Activated naive CD4-positive, alpha-beta T cell (primary cell): ENCODE results near the gene XYLB.
"Not testable (repeated sequence)": the region's sequence is repeated elsewhere in the genome, so short reads cannot be mapped to it uniquely, and the experiment has no call there.

ENCODE experiments used
- DNase-seq, 4 experiments: peaks; one replicate each; lab custom pipeline; 2025; lab: John Stamatoyannopoulos, UW

Gene XYLB

GRCh38 chr3:38346587-38347410 lies at the start of gene XYLB:
XYLB (plus strand) TSS chr3:38346785; CDS start chr3:38346869, 84 bp downstream.
- DNase-seq, result peak; percentile 39 to 68 (median 46)

- DNase-seq, result not testable (repeated sequence)
These were observed 49.5 kb upstream of the XYLB start for GRCh38 chr3:38297053-38297452.

GRCh38 chr3:38297537-38297936 lies 49.0 kb upstream of the XYLB start:
- DNase-seq, result no peak

GRCh38 chr3:38297947-38298711 lies 48.5 kb upstream of the XYLB start:
- DNase-seq, result no peak

GRCh38 chr3:38306941-38307340 lies 39.6 kb upstream of the XYLB start:
- DNase-seq, result no peak

GRCh38 chr3:38307599-38307998 lies 39.0 kb upstream of the XYLB start:
- no peak for DNase-seq

- DNase-seq, result no peak
These were observed 38.1 kb upstream of the XYLB start for GRCh38 chr3:38308456-38308855.

- no peak for DNase-seq
These were observed 35.1 kb upstream of the XYLB start for GRCh38 chr3:38311476-38311875.

GRCh38 chr3:38311941-38312340 lies 34.6 kb upstream of the XYLB start:
- DNase-seq, result no peak

GRCh38 chr3:38312356-38312755 lies 34.2 kb upstream of the XYLB start:
- DNase-seq, result no peak

- no peak for DNase-seq
These were observed 33.3 kb upstream of the XYLB start for GRCh38 chr3:38313263-38313662.

GRCh38 chr3:38313695-38314094 lies 32.9 kb upstream of the XYLB start:
- DNase-seq, result no peak

GRCh38 chr3:38314112-38314763 lies 32.3 kb upstream of the XYLB start:
- no peak for DNase-seq

GRCh38 chr3:38314764-38315487 lies 31.7 kb upstream of the XYLB start:
- DNase-seq, result no peak

GRCh38 chr3:38315488-38316230 lies 30.9 kb upstream of the XYLB start:
- no peak for DNase-seq

GRCh38 chr3:38316356-38317191 lies 30.0 kb upstream of the XYLB start:
- no peak for DNase-seq

GRCh38 chr3:38317192-38317759 lies 29.3 kb upstream of the XYLB start:
- no peak for DNase-seq

GRCh38 chr3:38318766-38319671 lies 27.6 kb upstream of the XYLB start:
- no peak for DNase-seq

GRCh38 chr3:38320638-38321037 lies 25.9 kb upstream of the XYLB start:
- not testable (repeated sequence) for DNase-seq
